Spleen (tissue), 7 donors: ENCODE results near the gene ORMDL3.

Experiments
- CTCF ChIP-seq, 11 experiments: fragments of 200-600 bp in 7 of 11; fragments of 450-650 bp in 4 of 11; sonication (generic) in 4 of 11; IDR thresholded peaks in 8 of 11; conservative IDR thresholded peaks in 3 of 11; 1 replicate in 7 of 11; 2 replicates in 4 of 11; pipeline versions ENCODE4 v1.4.0 to v1.8.0; 2016 to 2021; ENCODE audit warnings: antibody characterized with exemption in 11 of 11, inconsistent platforms in 4 of 11, mild to moderate bottlenecking in 1 of 11
- POLR2A ChIP-seq, 3 donors: fragments of 450-650 bp; IDR thresholded peaks; one replicate each; pipeline ENCODE4 v1.5.1; 2017; ENCODE audit warnings: antibody characterized with exemption in 3 of 3, mild to moderate bottlenecking in 1 of 3
- POLR2AphosphoS5 ChIP-seq, 3 donors: sonication (generic); formaldehyde crosslinking; IDR thresholded peaks; one replicate each; pipeline ENCODE4 v1.5.1; 2017; ENCODE audit warnings: antibody characterized with exemption in 3 of 3
- donor health status: DM: no; HTN: no; CAD: no; lungs with moderate emphysema.
- donor health status: DM: no; HTN: no; CAD: no.
- donor health status: DM: no; HTN: no; CAD: no.

GRCh38 chr17:39951924-39952679 is 24.7 kb upstream of the ORMDL3 start:
- TF ChIP-seq POLR2A (IDR thresholded peaks at IDR 0.05) (no peak), CTCF (IDR thresholded peaks at IDR 0.05 in 8 of 11, conservative IDR thresholded peaks at IDR 0.05 in 3 of 11) (no peak), POLR2AphosphoS5 (IDR thresholded peaks at IDR 0.05) (no peak)
